Liver (tissue), 9 donors: Measurements from ENCODE around the gene NTM. TPM values are rescaled to one million over a fixed set of nuclear protein-coding genes. Genes with fewer than 3 reads are reported as not detected.

Experiments used
- DNase-seq: peaks from one replicate; pipeline ENCODE4 v3.0.0-alpha.2; 2017; ENCODE audit warnings: low spot score
- H3K27ac ChIP-seq, 2 donors: one replicate each; pipeline ENCODE4 v1.7.0; 2013; ENCODE audit warnings: inconsistent platforms in 2 of 2, low read length in 2 of 2, control low read depth in 1 of 2, low read depth in 1 of 2, mild to moderate bottlenecking in 1 of 2
- H3K27me3 ChIP-seq, 4 donors: one replicate each; pipeline versions ENCODE4 v1.6.1 to v1.7.0; 2013; ENCODE audit warnings: low read length in 3 of 4, inconsistent platforms in 1 of 4, mild to moderate bottlenecking in 1 of 4, moderate library complexity in 1 of 4; ENCODE audit not compliant: control insufficient read depth in 4 of 4, insufficient read depth in 4 of 4
- H3K36me3 ChIP-seq, 4 donors: one replicate each; pipeline versions ENCODE4 v1.6.1 to v1.7.0; 2013; ENCODE audit warnings: low read length in 3 of 4, mild to moderate bottlenecking in 3 of 4, low read depth in 1 of 4, moderate library complexity in 1 of 4; ENCODE audit not compliant: control insufficient read depth in 4 of 4, insufficient read depth in 3 of 4
- H3K4me1 ChIP-seq, 4 donors: one replicate each; pipeline versions ENCODE4 v1.6.1 to v1.7.0; 2013; ENCODE audit warnings: low read length in 3 of 4, mild to moderate bottlenecking in 3 of 4, moderate library complexity in 1 of 4; ENCODE audit not compliant: control insufficient read depth in 4 of 4, insufficient read depth in 4 of 4
- H3K4me3 ChIP-seq, 3 donors: one replicate each; pipeline versions ENCODE4 v1.6.1 to v1.7.0; 2013; ENCODE audit warnings: low read length in 3 of 3, control low read depth in 1 of 3, low read depth in 1 of 3, mild to moderate bottlenecking in 1 of 3
- H3K9ac ChIP-seq, 2 donors: one replicate each; pipeline ENCODE4 v1.7.0; 2013; ENCODE audit warnings: low read length in 2 of 2, mild to moderate bottlenecking in 2 of 2, moderate library complexity in 2 of 2, control low read depth in 1 of 2, low read depth in 1 of 2
- H3K9me3 ChIP-seq, 4 donors: one replicate each; pipeline versions ENCODE4 v1.6.1 to v1.7.0; 2013; ENCODE audit warnings: low read length in 3 of 4; ENCODE audit not compliant: control insufficient read depth in 4 of 4
- ATF3 ChIP-seq: IDR thresholded peaks from 2 replicates; pipeline ENCODE4 v1.6.1; 2016; ENCODE audit warnings: antibody characterized with exemption
- CTCF ChIP-seq: fragments of 150-350 bp; IDR thresholded peaks from 2 replicates; pipeline ENCODE4 v1.5.1; 2017; ENCODE audit warnings: improper control_type of control experiment, low read depth, low read length; ENCODE audit not compliant: missing input control
- EGR1 ChIP-seq, 2 donors: IDR thresholded peaks; 2 replicates each; pipeline ENCODE4 v1.6.1; 2016 to 2018; ENCODE audit warnings: antibody characterized with exemption in 2 of 2, low read depth in 2 of 2
- FOXA1 ChIP-seq: IDR thresholded peaks from 2 replicates; pipeline ENCODE4 v1.6.1; 2016; ENCODE audit warnings: antibody characterized with exemption
- GABPA ChIP-seq, 2 donors: IDR thresholded peaks in 1 of 2; conservative IDR thresholded peaks in 1 of 2; 2 replicates each; pipeline ENCODE4 v1.6.1; 2016; ENCODE audit warnings: antibody characterized with exemption in 2 of 2, mild to moderate bottlenecking in 1 of 2, moderate library complexity in 1 of 2
- HNF4A ChIP-seq, 2 donors: conservative IDR thresholded peaks; 2 replicates each; pipeline ENCODE4 v1.6.1; 2016; ENCODE audit warnings: antibody characterized with exemption in 2 of 2, mild to moderate bottlenecking in 2 of 2
- HNF4G ChIP-seq: IDR thresholded peaks from 2 replicates; pipeline ENCODE4 v1.6.1; 2016; ENCODE audit warnings: antibody characterized with exemption
- JUND ChIP-seq, 2 donors: IDR thresholded peaks; 2 replicates each; pipeline ENCODE4 v1.6.1; 2016; ENCODE audit warnings: antibody characterized with exemption in 2 of 2
- MAX ChIP-seq: IDR thresholded peaks from 2 replicates; pipeline ENCODE4 v1.6.1; 2016; ENCODE audit warnings: antibody characterized with exemption
- NR2F2 ChIP-seq: IDR thresholded peaks from 2 replicates; pipeline ENCODE4 v1.6.1; 2016; ENCODE audit warnings: antibody characterized with exemption
- RAD21 ChIP-seq, 2 donors: IDR thresholded peaks; 2 replicates each; pipeline ENCODE4 v1.6.1; 2016; ENCODE audit warnings: antibody characterized with exemption in 2 of 2, mild to moderate bottlenecking in 2 of 2
- REST ChIP-seq: IDR thresholded peaks from 2 replicates; pipeline ENCODE4 v1.6.1; 2016; ENCODE audit warnings: antibody characterized with exemption, mild to moderate bottlenecking
- RXRA ChIP-seq, 2 donors: IDR thresholded peaks; 2 replicates each; pipeline ENCODE4 v1.6.1; 2017 to 2018; ENCODE audit warnings: antibody characterized with exemption in 2 of 2, mild to moderate bottlenecking in 1 of 2
- SP1 ChIP-seq: IDR thresholded peaks from 2 replicates; pipeline ENCODE4 v1.6.1; 2018; ENCODE audit warnings: antibody characterized with exemption, mild to moderate bottlenecking
- YY1 ChIP-seq: IDR thresholded peaks from 2 replicates; pipeline ENCODE4 v1.6.1; 2016; ENCODE audit warnings: antibody characterized with exemption, mild to moderate bottlenecking
- WGBS: extraction: QIAGEN DNeasy Blood & Tissue Kit; methylation state at CpG from one replicate; pipeline ENCODE4 v1.1.7; 2013; 5-methylcytosine and 5-hydroxymethylcytosine counted together
- polyA plus RNA-seq, 2 donors: library from polyadenylated mRNA; stranded (reverse) in 1 of 2; unstranded in 1 of 2; fragments of 200-250 nt in 1 of 2; fragments of >200 nt in 1 of 2; fragmentation: Nextera tagmentation in 1 of 2; extraction: Ambion mirVana in 1 of 2; gene quantifications; one replicate each; pipeline versions ENCODE4 v1.2.1 to v1.2.3, GENCODE V29; 2013 to 2015
- total RNA-seq, 2 donors: library from RNA; depleted of rRNA; stranded (reverse); fragments of >200 nt; gene quantifications; one replicate each; pipeline ENCODE4 v1.2.3, GENCODE V29; 2014
- donor health status: healthy.
- donor health status: healthy.
- donor health status: healthy.
- donor health status: healthy.
- donor health status: healthy.

Gene NTM
- total and polyA plus RNA-seq, 4 donors = 0.08 to 1.1 (median 0.08) TPM; not detected in 1

- H3K9ac ChIP-seq = no peak overlapping the region
- peaks cover 0 to 5% (median 3%) of the 10 kb centered on the region in 4 donors for H3K27me3 ChIP-seq
- no peak overlapping the region for H3K4me3 ChIP-seq
- H3K36me3 ChIP-seq = no peaks in the 10 kb centered on the region
- H3K27ac ChIP-seq = no peak overlapping the region
- H3K4me1 ChIP-seq = no peaks in the 10 kb centered on the region
- no peak for TF ChIP-seq YY1
- TF ChIP-seq EGR1 (IDR thresholded peaks at IDR 0.05; ENCODE audit: low read depth in 2 of 2) = no peak
- no peak for TF ChIP-seq NR2F2
- no peak for TF ChIP-seq HNF4A (conservative IDR thresholded peaks at IDR 0.05)
- no peak for TF ChIP-seq MAX
- no peak for TF ChIP-seq RAD21 (IDR thresholded peaks at IDR 0.05)
- TF ChIP-seq CTCF = no peak
- no peak for TF ChIP-seq HNF4G
- no peak for TF ChIP-seq SP1
- no peak for TF ChIP-seq ATF3
- no peak for TF ChIP-seq FOXA1
- H3K9me3 ChIP-seq = peaks cover 0 to 2% (median 0%) of the 10 kb centered on the region in 4 donors
- no peak for DNase-seq
- WGBS = 69% methylated on average over 4 of the region's 4 CpGs
Observed at GRCh38 chr11:131763193-131763890, 392.9 kb downstream of the NTM start.

- 78% methylated on average over 5 of the region's 5 CpGs for WGBS
- Histone ChIP-seq H3K27me3 (peaks cover 0 to 7% (median 3%) of the 10 kb centered on the region in 4 donors), H3K9ac (no peak overlapping the region), H3K9me3 (peaks cover 0 to 4% (median 0%) of the 10 kb centered on the region in 4 donors), H3K27ac (no peak overlapping the region), H3K36me3 (no peaks in the 10 kb centered on the region), H3K4me3 (no peak overlapping the region), H3K4me1 (no peaks in the 10 kb centered on the region)
- TF ChIP-seq RXRA (IDR thresholded peaks at IDR 0.05) = no peak
- no peak for TF ChIP-seq GABPA (IDR thresholded peaks at IDR 0.05 in 1 of 2, conservative IDR thresholded peaks at IDR 0.05 in 1 of 2)
- no peak for TF ChIP-seq NR2F2
- no peak for DNase-seq
Observed at GRCh38 chr11:131764126-131764525, 393.7 kb downstream of the NTM start.

- no peaks in the 10 kb centered on the region for H3K4me1 ChIP-seq
- H3K4me3 ChIP-seq = no peak overlapping the region
- no peak overlapping the region for H3K27ac ChIP-seq
- DNase-seq = no peak
- TF ChIP-seq REST (no peak), YY1 (no peak), JUND (IDR thresholded peaks at IDR 0.05) (no peak), HNF4G (no peak)
- H3K9me3 ChIP-seq = peaks cover 0 to 4% (median 0%) of the 10 kb centered on the region in 4 donors
- no peak overlapping the region for H3K9ac ChIP-seq
- no peaks in the 10 kb centered on the region for H3K36me3 ChIP-seq
- 67% methylated on average over 3 of the region's 3 CpGs for WGBS
- peaks cover 0 to 7% (median 3%) of the 10 kb centered on the region in 4 donors for H3K27me3 ChIP-seq
Observed at GRCh38 chr11:131764649-131765048, 394.2 kb downstream of the NTM start.
